Prostate gland (tissue), 2 donors: Measurements from ENCODE around the gene LAMA2.

ENCODE experiments used
- POLR2AphosphoS5 ChIP-seq: sonication (generic); formaldehyde crosslinking; IDR thresholded peaks from one replicate; pipeline ENCODE4 v1.6.1; 2017; ENCODE audit warnings: antibody characterized with exemption
- TF ChIP-seq, protein P1 (sequence below), 4 experiments: fragments of 200-600 bp in 2 of 4; fragments of 450-650 bp in 2 of 4; sonication (generic) in 2 of 4; IDR thresholded peaks; 1 replicate in 3 of 4; 2 replicates in 1 of 4; pipeline ENCODE4 v1.5.1; 2016 to 2019; ENCODE audit warnings: antibody characterized with exemption in 4 of 4, mild to moderate bottlenecking in 2 of 4, moderate library complexity in 2 of 4

DNA sequence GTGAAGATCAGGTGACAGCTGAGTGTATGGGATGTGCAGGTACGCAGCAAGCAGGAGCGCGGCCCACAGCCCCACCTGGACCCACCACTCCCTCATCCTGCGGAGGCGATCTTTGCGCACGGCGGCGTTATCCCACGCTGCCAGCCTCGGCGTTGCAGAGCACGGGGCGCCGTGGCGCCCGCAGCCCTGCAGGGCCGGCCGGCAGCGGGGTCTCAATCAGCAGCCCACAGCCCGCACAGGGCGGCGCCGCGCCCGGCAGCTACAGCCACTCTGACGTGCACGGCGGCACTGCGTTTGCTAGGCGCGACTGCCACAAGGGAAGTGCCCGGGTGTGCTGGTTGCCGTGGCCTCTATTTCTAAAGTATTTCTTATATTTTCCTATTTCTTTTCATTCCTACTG, 46.9 kb downstream of the LAMA2 start:
- TF ChIP-seq, protein P1, sequence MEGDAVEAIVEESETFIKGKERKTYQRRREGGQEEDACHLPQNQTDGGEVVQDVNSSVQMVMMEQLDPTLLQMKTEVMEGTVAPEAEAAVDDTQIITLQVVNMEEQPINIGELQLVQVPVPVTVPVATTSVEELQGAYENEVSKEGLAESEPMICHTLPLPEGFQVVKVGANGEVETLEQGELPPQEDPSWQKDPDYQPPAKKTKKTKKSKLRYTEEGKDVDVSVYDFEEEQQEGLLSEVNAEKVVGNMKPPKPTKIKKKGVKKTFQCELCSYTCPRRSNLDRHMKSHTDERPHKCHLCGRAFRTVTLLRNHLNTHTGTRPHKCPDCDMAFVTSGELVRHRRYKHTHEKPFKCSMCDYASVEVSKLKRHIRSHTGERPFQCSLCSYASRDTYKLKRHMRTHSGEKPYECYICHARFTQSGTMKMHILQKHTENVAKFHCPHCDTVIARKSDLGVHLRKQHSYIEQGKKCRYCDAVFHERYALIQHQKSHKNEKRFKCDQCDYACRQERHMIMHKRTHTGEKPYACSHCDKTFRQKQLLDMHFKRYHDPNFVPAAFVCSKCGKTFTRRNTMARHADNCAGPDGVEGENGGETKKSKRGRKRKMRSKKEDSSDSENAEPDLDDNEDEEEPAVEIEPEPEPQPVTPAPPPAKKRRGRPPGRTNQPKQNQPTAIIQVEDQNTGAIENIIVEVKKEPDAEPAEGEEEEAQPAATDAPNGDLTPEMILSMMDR (IDR thresholded peaks at IDR 0.05), result no peak
- no peak for TF ChIP-seq POLR2AphosphoS5
